OCI-LY3 (cell line): ENCODE results near the gene ACSF2.

Experiments used
- CTCF ChIP-seq: fragments of 200-600, 300-600 bp; sonication (generic); IDR thresholded peaks from 2 replicates; pipeline ENCODE4 v1.5.1; 2014; ENCODE audit warnings: antibody characterized with exemption, low read length, low read depth
- EZH2phosphoT487 ChIP-seq: fragments of 200-600 bp; shearing (Covaris generic); IDR thresholded peaks from 2 replicates; pipeline ENCODE4 v1.6.1; 2018; ENCODE audit warnings: antibody characterized with exemption, mixed run types, low read depth

DNA sequence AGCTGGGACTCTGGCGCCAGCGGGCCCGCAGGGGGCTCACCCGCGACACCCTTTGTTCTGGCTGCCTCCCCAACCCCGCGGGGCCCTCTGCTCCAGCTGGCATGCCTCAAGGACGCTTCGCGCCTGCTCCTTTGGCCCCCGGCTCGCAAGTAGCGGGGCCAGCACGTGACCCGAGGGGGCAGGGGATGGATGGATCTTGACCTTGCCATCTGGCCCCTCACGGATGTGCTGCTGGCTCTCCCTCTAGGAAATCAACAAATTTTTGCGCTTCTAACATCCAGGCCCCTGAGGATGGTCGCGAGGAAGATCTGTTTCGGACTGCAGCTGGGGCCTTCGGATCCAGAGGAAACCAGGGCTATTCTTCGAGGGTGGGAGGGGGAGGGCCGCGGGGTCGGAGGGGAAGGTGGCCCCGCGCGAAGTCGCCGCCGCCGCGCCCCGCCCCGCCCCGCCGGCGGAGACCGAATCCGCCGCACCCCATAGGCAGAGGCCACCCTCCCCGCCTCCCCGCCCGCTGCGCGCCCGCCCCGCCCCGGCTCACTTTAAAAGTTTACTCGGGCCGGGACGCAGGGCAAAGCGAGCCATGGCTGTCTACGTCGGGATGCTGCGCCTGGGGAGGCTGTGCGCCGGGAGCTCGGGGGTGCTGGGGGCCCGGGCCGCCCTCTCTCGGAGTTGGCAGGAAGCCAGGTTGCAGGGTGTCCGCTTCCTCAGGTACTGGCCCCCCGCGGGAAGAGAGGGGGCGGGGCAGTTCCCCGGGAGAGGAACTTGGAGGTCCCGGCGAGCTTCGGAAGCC lies at the start of gene ACSF2:
- no peak for TF ChIP-seq CTCF
- no peak for TF ChIP-seq EZH2phosphoT487
